ENCODE measurements around the gene MORC3. TPM values are rescaled to one million over a fixed set of nuclear protein-coding genes. Genes with fewer than 3 reads are reported as not detected.

Gene MORC3, protein sequence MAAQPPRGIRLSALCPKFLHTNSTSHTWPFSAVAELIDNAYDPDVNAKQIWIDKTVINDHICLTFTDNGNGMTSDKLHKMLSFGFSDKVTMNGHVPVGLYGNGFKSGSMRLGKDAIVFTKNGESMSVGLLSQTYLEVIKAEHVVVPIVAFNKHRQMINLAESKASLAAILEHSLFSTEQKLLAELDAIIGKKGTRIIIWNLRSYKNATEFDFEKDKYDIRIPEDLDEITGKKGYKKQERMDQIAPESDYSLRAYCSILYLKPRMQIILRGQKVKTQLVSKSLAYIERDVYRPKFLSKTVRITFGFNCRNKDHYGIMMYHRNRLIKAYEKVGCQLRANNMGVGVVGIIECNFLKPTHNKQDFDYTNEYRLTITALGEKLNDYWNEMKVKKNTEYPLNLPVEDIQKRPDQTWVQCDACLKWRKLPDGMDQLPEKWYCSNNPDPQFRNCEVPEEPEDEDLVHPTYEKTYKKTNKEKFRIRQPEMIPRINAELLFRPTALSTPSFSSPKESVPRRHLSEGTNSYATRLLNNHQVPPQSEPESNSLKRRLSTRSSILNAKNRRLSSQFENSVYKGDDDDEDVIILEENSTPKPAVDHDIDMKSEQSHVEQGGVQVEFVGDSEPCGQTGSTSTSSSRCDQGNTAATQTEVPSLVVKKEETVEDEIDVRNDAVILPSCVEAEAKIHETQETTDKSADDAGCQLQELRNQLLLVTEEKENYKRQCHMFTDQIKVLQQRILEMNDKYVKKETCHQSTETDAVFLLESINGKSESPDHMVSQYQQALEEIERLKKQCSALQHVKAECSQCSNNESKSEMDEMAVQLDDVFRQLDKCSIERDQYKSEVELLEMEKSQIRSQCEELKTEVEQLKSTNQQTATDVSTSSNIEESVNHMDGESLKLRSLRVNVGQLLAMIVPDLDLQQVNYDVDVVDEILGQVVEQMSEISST
- total RNA-seq, result 31.6 and 38.1 TPM in 2 replicates

DNA sequence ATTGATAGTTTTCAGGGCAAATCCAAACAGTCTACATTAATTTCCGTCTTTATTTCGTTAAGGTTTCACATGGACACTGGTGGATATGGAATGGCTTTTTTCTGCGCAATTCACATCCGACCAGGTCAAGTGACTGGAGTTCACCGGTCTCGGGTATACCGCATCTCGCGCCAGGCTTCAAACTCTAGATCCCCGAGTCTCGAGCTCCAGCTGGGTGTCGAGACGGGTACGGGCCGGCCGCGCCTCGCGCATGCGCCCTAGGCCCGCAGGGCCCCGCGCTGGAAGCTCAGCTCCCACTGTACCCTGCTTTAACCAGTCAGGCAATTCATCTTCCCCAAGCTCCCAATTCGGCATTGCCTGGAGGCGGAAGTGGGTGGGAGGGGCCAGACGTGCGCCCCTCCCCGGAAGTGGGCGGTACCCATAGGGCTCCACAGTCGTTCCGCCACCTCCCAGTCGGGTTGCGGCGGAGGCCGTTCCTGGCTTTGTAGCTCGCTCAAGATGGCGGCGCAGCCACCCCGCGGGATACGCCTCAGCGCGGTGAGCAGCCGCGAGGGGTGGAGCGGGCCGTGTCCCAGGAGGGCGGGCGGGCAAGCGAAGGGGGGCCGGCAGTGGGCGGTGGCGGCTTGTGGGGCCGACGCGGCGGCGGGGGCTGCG, at the start of gene MORC3:
Gene MORC3, plus strand, starts transcription at position 431 of the 654 bp plus-strand sequence. Its CDS starts 68 bp downstream, at position 499.

DNA sequence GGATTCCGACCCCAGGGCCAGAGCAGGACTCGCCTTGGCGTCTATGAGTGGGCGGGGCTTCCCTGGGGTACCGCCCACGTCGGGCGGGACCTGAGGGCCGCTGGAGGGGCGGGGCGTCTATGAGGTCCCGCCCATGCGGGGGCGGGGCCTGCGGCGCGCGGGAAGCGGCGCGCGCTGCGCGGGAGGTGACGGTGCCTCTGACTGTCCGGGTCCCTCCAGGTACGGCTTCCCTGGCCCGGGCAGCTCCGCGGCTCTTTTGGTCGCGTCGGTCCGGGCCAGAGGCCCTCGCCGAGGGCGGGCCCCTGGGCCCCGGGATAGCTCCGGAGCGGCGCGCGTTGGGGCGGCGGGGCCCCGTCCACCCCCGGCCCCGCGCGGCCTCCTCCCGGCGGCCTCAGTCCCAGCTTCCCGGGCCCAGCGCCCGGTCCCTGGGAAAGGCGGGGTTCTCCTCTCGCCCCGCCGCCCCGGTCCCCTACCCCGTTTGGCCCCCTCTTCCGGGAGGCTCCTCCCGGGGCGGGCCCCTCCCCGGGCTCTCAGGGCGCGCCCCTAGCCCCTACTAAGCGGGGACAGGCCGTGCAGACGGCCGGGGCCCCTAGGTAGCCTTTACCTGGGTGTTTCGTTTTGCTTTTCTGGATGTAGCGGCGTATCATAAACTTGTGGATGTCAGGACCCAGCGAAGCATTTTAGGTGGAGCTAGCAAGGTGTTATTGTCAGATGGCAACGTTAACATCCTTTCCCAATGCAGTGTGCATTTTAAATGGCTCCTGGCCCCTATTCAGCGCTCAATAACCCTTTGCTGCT, 65.4 kb downstream of the MORC3 start, which contains the start of gene CHAF1B:
Gene CHAF1B, plus strand, starts transcription at position 160 of the 798 bp plus-strand sequence. CDS start 745 bp downstream, outside the sequence.

Other genes with a start within 250 kb of the MORC3 start
- 4.8 and 5.8 TPM in 2 replicates for gene CBR3, start 185.1 kb upstream of the MORC3 start, total RNA-seq
- gene DOP1B, start 163.4 kb upstream of the MORC3 start, total RNA-seq, result 7.4 and 17.4 TPM in 2 replicates
- 1.2 and 1.6 TPM in 2 replicates for gene CHAF1B, start 65.2 kb downstream of the MORC3 start, total RNA-seq
- gene CLDN14, start 159.9 kb downstream of the MORC3 start, total RNA-seq, result 0.26 and 1.1 TPM in 2 replicates